GM20000 (cell line): ENCODE data around the gene MRPL20.

ENCODE experiments used
- DNase-seq: peaks from one replicate; pipeline ENCODE4 v3.0.0; 2012; ENCODE audit warnings: low spot score
- TF ChIP-seq, protein P1 (sequence below): IDR thresholded peaks from 2 replicates; pipeline ENCODE4 v1.5.1; 2012; ENCODE audit warnings: mild to moderate bottlenecking, control low read depth; ENCODE audit errors: extremely low read depth, missing control alignments

The MRPL20 gene

DNA sequence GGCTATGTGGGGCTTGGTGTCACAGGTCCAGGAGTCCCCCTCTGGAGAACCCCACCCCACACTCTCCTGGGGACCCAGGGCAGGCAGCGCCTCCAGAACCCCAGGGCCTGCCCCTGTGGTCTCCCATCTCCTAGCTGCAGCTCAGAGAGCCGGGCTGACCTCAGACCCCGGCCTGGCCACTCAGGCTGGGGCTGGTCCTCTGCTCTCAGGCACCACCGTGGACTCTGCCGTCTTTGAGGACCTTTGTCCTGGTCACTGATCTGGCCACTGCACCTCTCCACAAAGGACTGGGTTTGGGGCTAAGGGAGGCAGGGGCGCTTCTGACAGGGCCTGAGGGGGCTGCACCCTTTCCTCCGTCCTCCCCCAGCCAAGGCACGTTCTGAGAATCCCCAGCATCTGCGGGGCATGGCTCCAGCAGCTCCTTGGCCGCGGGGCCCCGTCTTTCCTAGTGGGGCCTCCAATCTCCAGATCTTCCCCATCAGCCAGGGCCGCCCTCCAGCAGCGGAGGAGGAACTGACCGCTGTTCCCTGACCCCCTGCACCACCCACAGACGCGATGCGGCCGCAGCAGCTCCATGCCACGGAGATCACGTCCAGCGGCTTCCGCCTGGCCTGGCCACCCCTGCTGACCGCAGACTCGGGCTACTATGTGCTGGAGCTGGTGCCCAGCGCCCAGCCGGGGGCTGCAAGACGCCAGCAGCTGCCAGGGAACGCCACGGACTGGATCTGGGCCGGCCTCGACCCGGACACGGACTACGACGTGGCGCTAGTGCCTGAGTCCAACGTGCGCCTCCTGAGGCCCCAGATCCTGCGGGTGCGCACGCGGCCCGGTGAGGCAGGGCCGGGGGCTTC lies 31.7 kb upstream of the MRPL20 start:
- TF ChIP-seq, protein P1, sequence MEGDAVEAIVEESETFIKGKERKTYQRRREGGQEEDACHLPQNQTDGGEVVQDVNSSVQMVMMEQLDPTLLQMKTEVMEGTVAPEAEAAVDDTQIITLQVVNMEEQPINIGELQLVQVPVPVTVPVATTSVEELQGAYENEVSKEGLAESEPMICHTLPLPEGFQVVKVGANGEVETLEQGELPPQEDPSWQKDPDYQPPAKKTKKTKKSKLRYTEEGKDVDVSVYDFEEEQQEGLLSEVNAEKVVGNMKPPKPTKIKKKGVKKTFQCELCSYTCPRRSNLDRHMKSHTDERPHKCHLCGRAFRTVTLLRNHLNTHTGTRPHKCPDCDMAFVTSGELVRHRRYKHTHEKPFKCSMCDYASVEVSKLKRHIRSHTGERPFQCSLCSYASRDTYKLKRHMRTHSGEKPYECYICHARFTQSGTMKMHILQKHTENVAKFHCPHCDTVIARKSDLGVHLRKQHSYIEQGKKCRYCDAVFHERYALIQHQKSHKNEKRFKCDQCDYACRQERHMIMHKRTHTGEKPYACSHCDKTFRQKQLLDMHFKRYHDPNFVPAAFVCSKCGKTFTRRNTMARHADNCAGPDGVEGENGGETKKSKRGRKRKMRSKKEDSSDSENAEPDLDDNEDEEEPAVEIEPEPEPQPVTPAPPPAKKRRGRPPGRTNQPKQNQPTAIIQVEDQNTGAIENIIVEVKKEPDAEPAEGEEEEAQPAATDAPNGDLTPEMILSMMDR, result no peak
- DNase-seq, result peak; percentile 59

DNA sequence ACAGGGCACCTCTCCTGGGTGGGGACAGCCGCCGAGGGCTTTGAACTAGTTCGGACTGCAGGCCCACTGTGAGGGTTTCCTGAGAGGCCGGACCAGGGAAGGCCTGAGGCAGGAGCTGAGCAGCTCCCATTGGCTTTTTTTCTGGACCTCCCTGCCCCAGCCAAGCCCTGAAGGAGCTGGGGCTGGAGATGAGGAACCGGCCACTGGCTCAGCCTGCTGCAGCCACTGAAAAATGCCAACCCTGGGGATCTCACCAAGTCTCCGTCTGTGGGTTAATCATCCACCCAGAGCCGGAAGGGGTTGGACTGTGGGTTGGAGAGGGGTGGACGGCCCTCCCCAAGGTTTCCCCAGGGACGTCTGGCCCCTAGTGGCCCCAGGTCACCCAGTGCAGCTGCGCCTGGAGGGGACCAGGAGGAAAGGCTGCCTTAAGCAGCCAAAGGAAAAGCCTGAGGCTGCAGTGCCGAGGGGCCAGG lies 30.8 kb upstream of the MRPL20 start:
- peak; percentile 86 for DNase-seq

DNA sequence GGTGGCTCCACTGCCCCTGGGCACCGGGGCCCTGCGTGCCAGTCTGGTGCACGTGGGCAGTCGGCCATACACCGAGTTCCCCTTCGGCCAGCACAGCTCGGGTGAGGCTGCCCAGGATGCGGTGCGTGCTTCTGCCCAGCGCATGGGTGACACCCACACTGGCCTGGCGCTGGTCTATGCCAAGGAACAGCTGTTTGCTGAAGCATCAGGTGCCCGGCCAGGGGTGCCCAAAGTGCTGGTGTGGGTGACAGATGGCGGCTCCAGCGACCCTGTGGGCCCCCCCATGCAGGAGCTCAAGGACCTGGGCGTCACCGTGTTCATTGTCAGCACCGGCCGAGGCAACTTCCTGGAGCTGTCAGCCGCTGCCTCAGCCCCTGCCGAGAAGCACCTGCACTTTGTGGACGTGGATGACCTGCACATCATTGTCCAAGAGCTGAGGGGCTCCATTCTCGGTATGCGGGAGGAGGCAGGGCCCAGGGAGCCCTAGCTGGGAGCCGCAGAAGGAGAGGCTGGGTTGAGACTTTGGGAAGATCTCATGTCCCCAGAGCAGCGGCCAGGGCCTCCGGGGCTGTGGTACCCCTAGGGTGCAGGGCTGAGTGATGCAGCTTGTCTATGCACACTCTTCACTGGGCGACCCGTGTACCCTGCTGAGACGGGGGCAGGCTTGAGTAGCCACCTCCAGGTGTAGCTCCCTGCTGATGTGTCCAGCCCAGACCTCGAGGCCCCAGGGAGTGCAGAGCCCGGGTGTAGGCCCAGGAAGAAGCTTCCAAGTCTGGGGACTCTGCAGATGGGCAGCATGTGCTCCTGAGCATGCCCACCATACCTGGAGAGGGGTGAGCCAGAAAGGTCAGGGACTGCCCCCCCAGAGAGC lies 30.2 kb upstream of the MRPL20 start:
- DNase-seq, result peak; percentile 41
- TF ChIP-seq, protein P1, result no peak

More for the DNA sequence above, 30.8 kb upstream of the MRPL20 start:
- TF ChIP-seq, protein P1, result no peak

DNA sequence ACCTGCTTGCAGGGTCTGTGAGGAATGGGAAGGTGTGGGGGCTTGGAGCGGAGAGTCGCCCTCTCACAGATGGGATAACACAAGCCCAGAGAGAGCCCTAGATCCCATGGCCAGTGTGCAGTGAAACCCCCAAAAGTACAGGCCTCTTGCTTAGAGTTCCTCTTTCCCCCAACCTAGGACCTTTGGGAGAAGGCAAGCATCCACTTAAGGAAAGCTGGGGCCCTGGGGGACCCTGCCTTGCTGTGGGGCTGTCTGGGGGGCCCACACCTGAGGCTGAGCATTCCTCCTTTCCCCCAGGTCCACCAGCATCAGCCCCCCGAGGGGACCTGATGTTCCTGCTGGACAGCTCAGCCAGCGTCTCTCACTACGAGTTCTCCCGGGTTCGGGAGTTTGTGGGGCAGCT lies 29.5 kb upstream of the MRPL20 start:
- peak; percentile 46 for DNase-seq
- TF ChIP-seq, protein P1, result no peak

DNA sequence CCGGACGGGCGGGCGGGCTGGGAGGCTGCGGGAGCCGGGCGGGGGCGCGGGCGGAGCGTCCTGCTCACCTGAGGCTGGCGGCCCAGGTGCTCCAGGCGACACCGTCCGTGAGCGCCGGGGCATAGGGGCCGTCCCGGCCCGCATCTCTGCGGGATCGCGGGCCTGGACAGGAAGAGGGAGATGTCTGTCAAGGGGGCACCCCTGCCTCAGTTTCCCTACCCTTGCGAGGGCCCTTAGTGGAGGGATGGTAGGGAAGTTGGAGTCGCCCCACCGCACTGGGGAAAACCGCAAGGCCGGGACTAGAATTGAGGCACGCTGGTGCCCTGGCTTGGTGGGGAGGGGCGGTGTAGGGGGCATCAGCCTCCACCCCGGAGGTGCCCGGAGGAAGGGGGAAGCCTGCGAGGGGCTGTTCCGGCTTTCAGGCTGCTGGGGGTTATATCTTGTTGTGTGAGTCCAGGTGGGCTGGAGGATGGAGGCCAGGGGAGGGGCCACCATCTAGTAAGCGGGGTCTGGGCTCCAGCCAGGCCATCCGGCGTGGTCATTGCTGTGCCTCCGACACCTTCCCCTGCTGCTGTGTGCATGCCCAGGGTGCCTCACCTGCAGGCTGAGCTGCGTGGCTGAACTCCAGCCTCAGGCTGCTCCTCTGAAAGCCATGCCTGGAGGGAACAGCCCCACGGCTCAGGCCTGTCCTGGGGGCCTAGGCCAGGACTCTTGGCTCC lies 29.0 kb upstream of the MRPL20 start:
- TF ChIP-seq, protein P1, result no peak
- peak; percentile 44 for DNase-seq

DNA sequence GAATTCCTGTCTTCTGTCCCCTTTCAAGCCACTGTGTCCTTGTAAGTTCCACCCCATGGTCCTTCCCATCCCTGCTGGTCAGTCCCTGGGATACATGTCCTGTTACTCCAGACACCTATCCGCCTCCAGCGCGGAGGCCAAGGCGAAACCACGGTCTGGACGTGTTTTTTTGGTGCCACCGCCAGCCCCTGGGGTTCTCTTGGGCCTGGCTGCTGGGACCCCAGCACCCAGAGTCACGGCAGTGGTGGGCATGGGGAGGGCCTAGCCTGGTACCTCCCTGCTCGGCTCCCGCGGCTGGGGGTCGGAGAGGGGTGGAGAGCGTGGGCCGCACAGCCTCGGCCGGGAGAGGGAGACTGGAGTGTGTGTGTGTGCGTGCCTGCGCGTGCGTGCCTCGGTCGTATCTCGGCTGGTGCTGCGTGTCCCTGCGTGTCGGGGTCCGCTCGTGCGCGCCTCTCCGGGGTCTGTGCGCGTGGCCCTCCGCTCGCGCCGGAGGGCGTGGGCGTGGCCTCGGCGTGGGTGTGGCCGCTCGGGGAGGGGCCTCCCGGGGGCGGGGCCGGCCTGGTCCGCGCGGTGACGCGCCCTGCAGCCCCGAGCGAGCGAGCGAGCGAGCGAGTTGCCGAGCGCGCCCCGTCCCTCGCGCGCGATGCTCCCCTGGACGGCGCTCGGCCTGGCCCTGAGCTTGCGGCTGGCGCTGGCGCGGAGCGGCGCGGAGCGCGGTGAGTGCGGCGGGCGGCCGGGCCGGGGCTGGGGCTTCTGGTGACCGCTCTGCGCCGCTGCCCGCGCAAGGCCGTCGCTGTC lies 28.2 kb upstream of the MRPL20 start, which contains the start of gene VWA1:
TSS of gene VWA1 (plus strand) at position 585 of the 798 bp plus-strand sequence. CDS start at position 644, 59 bp downstream.
- DNase-seq, result peak; percentile 96
- TF ChIP-seq, protein P1, result no peak
